GM10266 (cell line): ENCODE data around the gene DZIP1.

ENCODE experiments used
- DNase-seq: peaks from one replicate; pipeline ENCODE4 v3.0.0; 2012; ENCODE audit errors: extremely low spot score
- TF ChIP-seq, protein P1 (sequence below): IDR thresholded peaks from 2 replicates; pipeline ENCODE4 v1.5.1; 2012; ENCODE audit warnings: mild to moderate bottlenecking, low read depth; ENCODE audit not compliant: control insufficient read depth, insufficient read depth; ENCODE audit errors: missing control alignments

DZIP1 gene

DNA sequence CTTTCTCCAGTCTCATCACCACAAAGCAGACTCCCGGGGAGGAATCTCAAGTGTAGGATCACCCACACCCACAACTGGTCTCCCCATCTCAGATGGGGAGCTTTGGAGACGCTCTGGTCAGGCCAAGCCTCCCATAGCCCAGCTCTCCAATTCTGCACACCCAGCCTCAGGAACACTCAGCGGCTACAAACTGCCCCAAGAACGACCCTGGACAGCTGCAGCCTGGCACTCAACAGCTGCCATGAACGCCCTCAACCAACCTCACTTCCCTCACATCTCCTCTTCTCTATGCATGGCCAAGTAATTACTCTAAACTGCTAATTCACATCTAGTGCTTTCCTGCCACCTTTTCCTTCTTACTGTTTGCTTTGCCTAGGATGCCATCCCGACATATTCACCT lies 42.6 kb downstream of the DZIP1 start:
- TF ChIP-seq, protein P1, sequence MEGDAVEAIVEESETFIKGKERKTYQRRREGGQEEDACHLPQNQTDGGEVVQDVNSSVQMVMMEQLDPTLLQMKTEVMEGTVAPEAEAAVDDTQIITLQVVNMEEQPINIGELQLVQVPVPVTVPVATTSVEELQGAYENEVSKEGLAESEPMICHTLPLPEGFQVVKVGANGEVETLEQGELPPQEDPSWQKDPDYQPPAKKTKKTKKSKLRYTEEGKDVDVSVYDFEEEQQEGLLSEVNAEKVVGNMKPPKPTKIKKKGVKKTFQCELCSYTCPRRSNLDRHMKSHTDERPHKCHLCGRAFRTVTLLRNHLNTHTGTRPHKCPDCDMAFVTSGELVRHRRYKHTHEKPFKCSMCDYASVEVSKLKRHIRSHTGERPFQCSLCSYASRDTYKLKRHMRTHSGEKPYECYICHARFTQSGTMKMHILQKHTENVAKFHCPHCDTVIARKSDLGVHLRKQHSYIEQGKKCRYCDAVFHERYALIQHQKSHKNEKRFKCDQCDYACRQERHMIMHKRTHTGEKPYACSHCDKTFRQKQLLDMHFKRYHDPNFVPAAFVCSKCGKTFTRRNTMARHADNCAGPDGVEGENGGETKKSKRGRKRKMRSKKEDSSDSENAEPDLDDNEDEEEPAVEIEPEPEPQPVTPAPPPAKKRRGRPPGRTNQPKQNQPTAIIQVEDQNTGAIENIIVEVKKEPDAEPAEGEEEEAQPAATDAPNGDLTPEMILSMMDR, result no peak
- no peak for DNase-seq

- no peak for DNase-seq
- TF ChIP-seq, protein P1, result no peak
Measured at GRCh38 chr13:95601216-95601615, 43.3 kb downstream of the DZIP1 start.

GRCh38 chr13:95596701-95597100 lies 47.8 kb downstream of the DZIP1 start:
- TF ChIP-seq, protein P1, result no peak
- no peak for DNase-seq

GRCh38 chr13:95593462-95593861 lies 51.0 kb downstream of the DZIP1 start:
- DNase-seq, result no peak
- TF ChIP-seq, protein P1, result no peak

GRCh38 chr13:95588721-95589120 lies 55.8 kb downstream of the DZIP1 start:
- TF ChIP-seq, protein P1, result no peak
- DNase-seq, result no peak

GRCh38 chr13:95588134-95588533 lies 56.4 kb downstream of the DZIP1 start:
- TF ChIP-seq, protein P1, result no peak
- DNase-seq, result no peak

DNA sequence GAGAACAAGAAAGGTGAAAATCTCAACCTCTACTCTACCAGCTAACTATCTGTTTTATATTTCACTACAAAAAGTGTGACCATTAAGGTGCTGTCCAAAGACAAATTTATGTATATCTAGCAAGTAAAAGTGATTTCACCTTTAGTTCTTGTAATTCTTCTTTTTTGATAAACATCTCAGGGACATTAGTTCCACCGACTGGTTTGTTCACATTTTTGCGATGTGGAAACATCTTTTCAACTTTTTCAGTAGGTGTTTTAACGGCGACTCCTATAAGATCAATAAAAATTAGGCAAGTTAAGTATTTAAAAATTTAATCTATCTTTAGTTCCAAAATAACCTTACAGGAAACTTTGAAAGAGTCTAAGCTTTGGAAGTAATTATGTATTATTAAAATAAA lies 58.6 kb downstream of the DZIP1 start:
- DNase-seq, result no peak
- TF ChIP-seq, protein P1, result no peak
